ENCODE measurements around the gene DYNC1LI1.
"Not testable (repeated sequence)": the region's sequence is repeated elsewhere in the genome, so short reads cannot be mapped to it uniquely, and the experiment has no call there.

Gene DYNC1LI1

GRCh38 chr3:32525720-32526119 lies 44.9 kb downstream of the DYNC1LI1 start:
- no peak for DNase-seq

GRCh38 chr3:32522682-32523081 lies 48.0 kb downstream of the DYNC1LI1 start:
- DNase-seq: no peak

- not testable (repeated sequence) for DNase-seq
Measured at GRCh38 chr3:32518921-32519320, 51.7 kb downstream of the DYNC1LI1 start.

- DNase-seq: not testable (repeated sequence)
Measured at GRCh38 chr3:32516751-32517150, 53.9 kb downstream of the DYNC1LI1 start.

- DNase-seq: no peak
Measured at GRCh38 chr3:32511005-32511404, 59.7 kb downstream of the DYNC1LI1 start.

GRCh38 chr3:32510075-32510724 lies 60.5 kb downstream of the DYNC1LI1 start:
- peak; percentile 49 for DNase-seq

GRCh38 chr3:32508711-32509110 lies 61.9 kb downstream of the DYNC1LI1 start:
- no peak for DNase-seq

GRCh38 chr3:32506466-32506865 lies 64.2 kb downstream of the DYNC1LI1 start:
- no peak for DNase-seq

- DNase-seq: no peak
Measured at GRCh38 chr3:32502946-32503286, 67.7 kb downstream of the DYNC1LI1 start.

GRCh38 chr3:32502118-32502945 lies 68.3 kb downstream of the DYNC1LI1 start, which contains the start of gene CMTM6:
TSS of gene CMTM6 (minus strand) at chr3:32502852. CDS start at chr3:32502745, 107 bp downstream.
- DNase-seq: peak; percentile 52

GRCh38 chr3:32501783-32502117 lies 68.9 kb downstream of the DYNC1LI1 start:
- DNase-seq: no peak

- DNase-seq: no peak
Measured at GRCh38 chr3:32500880-32501782, 69.5 kb downstream of the DYNC1LI1 start.

GRCh38 chr3:32500231-32500630 lies 70.4 kb downstream of the DYNC1LI1 start:
- DNase-seq: no peak

- DNase-seq: no peak
Measured at GRCh38 chr3:32499585-32499984, 71.1 kb downstream of the DYNC1LI1 start.

GRCh38 chr3:32498992-32499391 lies 71.7 kb downstream of the DYNC1LI1 start:
- DNase-seq: no peak

- no peak for DNase-seq
Measured at GRCh38 chr3:32498252-32498651, 72.4 kb downstream of the DYNC1LI1 start.

GRCh38 chr3:32495609-32496008 lies 75.0 kb downstream of the DYNC1LI1 start:
- DNase-seq: no peak

GRCh38 chr3:32495085-32495484 lies 75.6 kb downstream of the DYNC1LI1 start:
- no peak for DNase-seq

- DNase-seq: no peak
Measured at GRCh38 chr3:32493437-32494414, 76.9 kb downstream of the DYNC1LI1 start.

- DNase-seq: no peak
Measured at GRCh38 chr3:32492684-32493436, 77.8 kb downstream of the DYNC1LI1 start.

- DNase-seq: no peak
Measured at GRCh38 chr3:32488474-32489008, 82.1 kb downstream of the DYNC1LI1 start.
